C4-2B (cell line): ENCODE measurements around the gene CCN2.

ENCODE experiments used
- ZFX ChIP-seq: fragments of 450-650 bp; IDR thresholded peaks from 2 replicates; pipeline ENCODE4 v1.6.1; 2017
- TF ChIP-seq, protein P1 (sequence below): fragments of 450-650 bp; conservative IDR thresholded peaks from 2 replicates; pipeline ENCODE4 v1.5.1; 2017; ENCODE audit warnings: mild to moderate bottlenecking

GRCh38 chr6:131945971-131946370 is 5.2 kb downstream of the CCN2 start:
- TF ChIP-seq, protein P1, sequence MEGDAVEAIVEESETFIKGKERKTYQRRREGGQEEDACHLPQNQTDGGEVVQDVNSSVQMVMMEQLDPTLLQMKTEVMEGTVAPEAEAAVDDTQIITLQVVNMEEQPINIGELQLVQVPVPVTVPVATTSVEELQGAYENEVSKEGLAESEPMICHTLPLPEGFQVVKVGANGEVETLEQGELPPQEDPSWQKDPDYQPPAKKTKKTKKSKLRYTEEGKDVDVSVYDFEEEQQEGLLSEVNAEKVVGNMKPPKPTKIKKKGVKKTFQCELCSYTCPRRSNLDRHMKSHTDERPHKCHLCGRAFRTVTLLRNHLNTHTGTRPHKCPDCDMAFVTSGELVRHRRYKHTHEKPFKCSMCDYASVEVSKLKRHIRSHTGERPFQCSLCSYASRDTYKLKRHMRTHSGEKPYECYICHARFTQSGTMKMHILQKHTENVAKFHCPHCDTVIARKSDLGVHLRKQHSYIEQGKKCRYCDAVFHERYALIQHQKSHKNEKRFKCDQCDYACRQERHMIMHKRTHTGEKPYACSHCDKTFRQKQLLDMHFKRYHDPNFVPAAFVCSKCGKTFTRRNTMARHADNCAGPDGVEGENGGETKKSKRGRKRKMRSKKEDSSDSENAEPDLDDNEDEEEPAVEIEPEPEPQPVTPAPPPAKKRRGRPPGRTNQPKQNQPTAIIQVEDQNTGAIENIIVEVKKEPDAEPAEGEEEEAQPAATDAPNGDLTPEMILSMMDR = no peak
- TF ChIP-seq ZFX = no peak
